GDM1 (cell line): ENCODE results near the gene PTPRN2.

Source experiments
- DNase-seq: peaks from one replicate; lab custom pipeline; 2025; lab: John Stamatoyannopoulos, UW

The PTPRN2 gene

DNA sequence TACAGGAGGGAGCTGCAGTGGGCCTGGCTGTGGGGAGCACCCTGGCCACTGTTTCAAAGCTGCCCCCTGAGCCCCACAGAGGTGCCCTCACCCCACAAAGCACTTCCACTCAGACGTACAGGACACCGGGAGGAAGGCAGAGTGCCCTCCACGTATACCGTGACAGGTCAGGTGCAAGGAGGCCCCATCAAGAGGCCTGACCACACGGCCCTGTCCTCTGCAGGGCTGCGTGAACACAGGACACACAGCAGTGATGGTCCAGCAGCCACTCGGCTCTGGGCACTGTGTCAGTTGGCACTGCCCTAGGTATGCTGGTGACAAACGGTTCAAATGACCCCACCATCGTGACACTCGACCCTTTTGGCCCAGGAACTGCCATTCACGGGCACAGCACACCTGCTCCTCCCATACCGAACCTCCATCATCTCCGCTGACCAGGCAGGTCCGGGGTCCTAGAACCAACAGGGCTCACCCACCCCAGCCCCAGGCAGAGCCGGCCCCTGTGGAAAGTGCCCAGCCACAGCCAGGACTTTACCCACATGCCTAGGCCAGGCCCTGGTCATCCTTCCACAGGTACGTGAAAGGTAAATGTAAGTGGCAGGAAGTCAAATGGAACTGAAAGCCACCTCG lies 560.9 kb downstream of the PTPRN2 start:
- DNase-seq = no peak

GRCh38 chr7:158025686-158026600 lies 561.7 kb downstream of the PTPRN2 start:
- DNase-seq = no peak

GRCh38 chr7:158024881-158025280 lies 562.7 kb downstream of the PTPRN2 start:
- no peak for DNase-seq

DNA sequence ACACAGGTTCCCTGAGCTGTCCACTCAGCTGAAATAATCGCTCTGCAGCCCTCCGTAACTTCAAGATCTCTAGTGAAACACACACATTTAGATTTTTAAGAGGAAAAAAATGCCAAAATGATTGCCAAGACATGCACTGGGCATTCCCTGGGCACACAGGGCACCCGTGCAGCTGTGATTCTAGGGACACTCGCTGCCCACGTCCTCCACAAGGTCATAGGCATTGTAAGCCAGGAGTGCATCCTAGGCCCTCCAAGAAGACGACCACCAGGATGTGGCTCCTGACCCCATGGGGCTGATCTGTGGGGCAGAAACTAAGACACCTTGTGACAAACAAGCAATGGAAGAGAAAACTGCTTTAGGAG lies 563.3 kb downstream of the PTPRN2 start:
- DNase-seq = no peak

DNA sequence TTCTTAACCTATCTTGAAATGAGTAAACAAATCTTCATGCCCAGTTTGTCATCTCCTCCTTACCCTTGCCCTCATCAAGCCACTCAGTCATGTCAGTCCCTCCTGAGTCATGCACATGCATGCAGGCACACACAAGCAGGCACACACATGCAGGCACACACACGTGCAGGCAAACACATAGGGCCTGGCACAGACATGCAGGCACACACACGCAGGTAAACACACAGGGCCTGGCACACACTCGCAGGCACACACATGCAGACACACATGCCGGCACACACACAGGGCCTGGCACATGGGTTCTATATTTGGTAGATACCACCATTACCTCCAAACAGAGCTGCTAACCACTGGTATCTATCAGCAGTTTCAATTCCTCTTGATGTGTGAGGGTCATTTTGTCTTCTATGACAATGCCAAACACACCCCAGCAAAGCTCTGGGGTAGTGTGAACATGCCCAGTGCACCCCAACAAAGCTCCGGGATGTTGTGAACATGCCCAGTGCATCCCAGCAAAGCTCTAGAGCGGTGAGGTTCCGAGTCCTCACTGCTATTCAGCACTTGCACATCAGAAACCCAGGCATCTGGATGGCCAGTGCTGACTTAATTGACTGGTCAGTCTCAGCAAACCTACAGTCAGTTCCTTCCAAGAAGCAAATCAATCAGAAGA lies 563.8 kb downstream of the PTPRN2 start:
- DNase-seq = no peak

- no peak for DNase-seq
Measured at GRCh38 chr7:158023157-158023556, 564.5 kb downstream of the PTPRN2 start.

DNA sequence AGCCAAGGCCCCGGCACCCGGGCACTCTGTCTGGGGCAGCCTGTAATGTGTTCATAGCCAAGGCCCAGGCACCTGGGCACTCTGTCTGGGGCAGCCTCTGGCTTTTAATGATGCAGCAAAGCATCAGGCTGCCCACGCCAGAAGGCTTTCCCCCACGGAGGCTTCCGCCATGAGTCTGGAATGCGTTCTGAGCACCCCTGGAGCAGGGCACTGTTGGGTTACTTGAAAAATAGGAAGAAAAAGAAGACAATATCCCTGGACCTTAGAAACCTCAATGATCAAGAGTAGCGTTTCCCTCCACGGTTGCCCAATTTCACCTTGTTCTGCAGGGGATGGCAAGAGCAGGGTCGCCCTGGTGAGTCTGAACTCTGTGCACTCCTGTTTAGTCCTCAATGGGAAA lies 565.0 kb downstream of the PTPRN2 start:
- no peak for DNase-seq

DNA sequence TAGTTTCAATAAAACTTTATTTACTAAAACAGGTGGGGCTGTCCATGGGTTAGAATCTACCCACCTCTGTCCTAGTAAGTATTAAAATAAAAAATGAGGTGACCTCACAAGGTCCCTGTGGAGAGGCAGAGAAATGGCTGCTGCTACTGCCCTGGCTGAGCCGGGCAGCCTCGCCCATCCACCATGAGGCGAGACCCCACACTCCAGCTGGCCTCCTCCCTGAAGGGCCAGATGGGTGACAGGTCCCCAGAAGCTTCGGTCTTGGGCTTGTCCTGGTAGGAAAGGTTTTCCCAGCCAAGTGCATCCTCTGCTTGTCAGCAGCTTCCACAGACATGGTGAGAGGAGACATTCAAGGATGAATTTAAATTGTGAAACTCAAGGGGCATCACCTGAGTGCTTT lies 565.8 kb downstream of the PTPRN2 start:
- no peak for DNase-seq

GRCh38 chr7:158020706-158021095 lies 566.9 kb downstream of the PTPRN2 start:
- no peak for DNase-seq

- no peak for DNase-seq
Measured at GRCh38 chr7:158019726-158020705, 567.6 kb downstream of the PTPRN2 start.

- DNase-seq = no peak
Measured at GRCh38 chr7:158018971-158019645, 568.5 kb downstream of the PTPRN2 start.

DNA sequence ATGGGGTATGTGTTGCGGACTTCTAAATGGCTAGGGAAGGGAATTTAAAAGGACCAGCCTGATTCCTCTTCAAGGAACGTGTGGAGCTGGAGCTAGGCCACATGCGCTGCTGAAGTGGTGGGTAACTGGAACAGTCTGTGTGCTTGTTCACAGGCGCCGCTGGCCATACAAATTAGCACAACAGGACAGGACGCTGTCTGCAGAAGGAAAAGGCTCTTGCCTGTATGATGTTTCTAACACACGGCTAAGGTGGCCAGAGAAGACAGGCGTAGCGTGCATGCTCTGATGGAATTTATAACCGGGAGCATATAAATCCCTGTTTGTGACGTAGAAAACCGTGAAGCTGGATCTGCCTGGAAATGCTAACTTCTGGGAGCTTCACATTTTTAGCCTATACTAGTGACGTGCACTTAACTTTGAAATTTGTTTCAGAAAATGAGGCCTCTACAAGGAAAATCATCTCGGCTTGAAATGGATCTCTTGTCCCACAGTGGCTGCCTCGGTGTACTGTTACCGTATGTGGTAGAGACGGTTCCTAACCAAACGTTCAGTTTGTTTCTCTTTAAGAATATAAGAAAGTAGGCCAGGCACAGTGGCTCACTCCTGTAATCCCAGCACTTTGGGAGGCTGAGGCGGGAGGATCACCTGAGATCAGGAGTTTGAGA lies 569.4 kb downstream of the PTPRN2 start:
- DNase-seq = no peak

DNA sequence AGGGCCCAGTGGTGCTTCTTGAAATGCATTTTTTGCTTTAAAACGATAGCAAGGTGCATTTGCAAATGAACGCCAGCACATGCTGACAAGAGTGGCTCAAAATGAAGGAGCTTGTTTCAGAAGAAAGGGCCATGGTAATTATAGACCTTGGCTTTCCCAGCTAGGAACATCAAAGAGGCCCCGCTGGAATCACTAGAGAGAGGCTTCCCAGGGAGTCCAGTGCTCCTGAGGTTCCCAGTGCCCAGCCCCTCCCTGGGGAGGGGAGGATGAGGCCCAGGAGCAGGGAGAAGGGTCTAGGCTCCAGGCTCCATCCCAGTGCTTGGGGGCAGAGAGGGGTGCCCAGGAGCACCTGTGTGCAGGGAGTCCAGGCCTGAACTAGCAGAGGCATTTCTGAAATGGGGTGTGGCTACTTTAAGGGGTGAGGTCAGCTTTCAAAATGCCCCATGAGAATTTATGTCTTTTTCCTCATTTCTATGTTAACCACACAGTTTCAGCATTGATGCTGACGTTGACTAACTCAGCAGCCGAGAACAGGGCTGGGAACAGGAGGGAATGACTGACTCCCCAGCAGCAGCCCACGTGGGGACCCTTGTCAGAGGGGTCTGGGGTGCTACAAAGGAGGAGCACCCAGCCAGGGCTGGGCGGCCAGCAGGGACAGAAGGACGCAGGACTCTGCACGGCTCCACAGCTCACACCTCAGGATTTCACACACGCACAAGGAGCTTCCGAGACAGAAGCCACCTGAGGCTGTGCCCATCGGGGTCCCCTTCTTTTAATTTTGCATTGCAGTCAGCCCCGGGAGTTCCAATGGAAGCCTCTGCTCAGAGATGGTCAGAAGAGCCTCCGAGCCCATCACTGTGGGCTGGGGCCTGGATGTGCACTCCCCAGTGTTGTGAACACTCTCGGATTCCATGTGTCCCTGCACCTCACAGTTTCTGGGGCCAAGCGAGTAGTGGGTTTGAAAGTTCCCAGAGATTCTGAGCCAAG lies 570.2 kb downstream of the PTPRN2 start:
- DNase-seq = no peak

GRCh38 chr7:158016180-158017097 lies 571.2 kb downstream of the PTPRN2 start:
- no peak for DNase-seq

DNA sequence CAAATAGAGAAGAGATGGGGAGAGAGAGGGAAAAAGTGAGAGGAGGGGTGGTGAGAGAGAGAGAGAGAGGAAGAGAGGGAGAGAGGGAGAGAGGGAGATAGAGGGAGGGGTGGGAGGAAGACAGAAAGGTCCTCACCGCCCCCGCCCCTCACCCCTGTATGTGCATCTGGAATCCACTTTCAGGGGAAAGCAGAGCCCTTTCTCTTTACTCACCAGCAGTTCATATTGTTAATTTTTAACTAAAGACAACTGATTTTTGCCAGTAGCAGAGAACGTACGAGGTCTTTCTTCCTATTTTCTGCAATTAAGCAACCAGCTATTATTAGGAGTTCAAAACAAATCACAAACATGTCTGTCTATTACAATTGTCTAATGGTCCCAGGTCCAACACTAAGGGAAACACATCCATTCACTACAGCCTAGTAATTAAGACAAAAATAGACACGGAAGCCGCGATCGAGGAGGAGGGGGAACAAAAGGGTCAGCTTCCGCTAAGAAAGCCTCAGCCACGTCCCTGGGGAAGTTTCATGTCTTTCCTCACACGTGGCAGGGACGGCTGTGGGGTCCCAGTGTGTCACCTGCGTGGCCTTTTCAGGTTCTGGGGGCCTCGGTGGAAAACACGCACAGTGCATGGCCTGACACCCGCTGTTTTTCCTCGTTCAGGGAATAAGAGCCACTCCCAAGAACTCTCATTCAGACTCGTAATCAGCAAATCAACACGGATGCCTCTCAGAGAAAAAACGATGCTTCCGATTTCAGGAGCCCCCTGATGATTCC lies 572.0 kb downstream of the PTPRN2 start:
- DNase-seq = no peak

DNA sequence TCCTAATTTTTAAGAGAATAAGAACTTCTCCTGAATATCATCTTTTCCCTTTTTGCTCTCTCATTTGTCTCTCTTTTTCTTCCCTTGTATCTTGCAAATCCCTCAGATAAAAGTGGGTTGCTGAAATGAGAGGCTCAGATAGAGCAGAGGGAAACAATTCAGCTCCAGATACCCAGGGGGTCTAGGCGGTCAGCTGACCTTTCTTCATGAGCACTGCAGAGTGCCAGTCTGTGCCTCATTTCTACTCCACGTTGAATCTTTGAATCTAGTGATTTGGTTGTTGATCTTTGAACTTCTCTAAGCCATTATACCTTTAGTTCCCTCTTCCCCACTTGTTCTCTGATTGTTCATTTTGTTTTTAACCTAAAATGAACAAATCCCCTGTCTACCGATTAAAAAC lies 572.6 kb downstream of the PTPRN2 start:
- DNase-seq = no peak

- DNase-seq = no peak
Measured at GRCh38 chr7:158013085-158013668, 574.4 kb downstream of the PTPRN2 start.
